COR-L47 (cell line): ENCODE data around the gene PNKP.
"Not testable (repeated sequence)": the region's sequence is repeated elsewhere in the genome, so short reads cannot be mapped to it uniquely, and the experiment has no call there.

Source experiments
- DNase-seq: peaks from one replicate; lab custom pipeline; 2025; lab: John Stamatoyannopoulos, UW

The PNKP gene

GRCh38 chr19:49823472-49823871, 43.9 kb downstream of the PNKP start:
- DNase-seq: no peak

- DNase-seq: no peak
Observed at GRCh38 chr19:49820125-49820524, 47.3 kb downstream of the PNKP start.

- DNase-seq: not testable (repeated sequence)
Observed at GRCh38 chr19:49819452-49820115, 47.8 kb downstream of the PNKP start.

- no peak for DNase-seq
Observed at GRCh38 chr19:49818649-49819370, 48.6 kb downstream of the PNKP start.

- DNase-seq: peak; percentile 73
Observed at GRCh38 chr19:49817964-49818648, 49.3 kb downstream of the PNKP start, which contains the start of gene MED25. MED25 (plus strand) TSS chr19:49818289; CDS start chr19:49818342, 53 bp downstream.

- no peak for DNase-seq
Observed at GRCh38 chr19:49816590-49816989, 50.8 kb downstream of the PNKP start.

- DNase-seq: no peak
Observed at GRCh38 chr19:49814010-49814409, 53.4 kb downstream of the PNKP start.

- peak; percentile 98 for DNase-seq
Observed at GRCh38 chr19:49812997-49813861, 54.1 kb downstream of the PNKP start, which contains the start of gene FUZ. FUZ (minus strand) TSS chr19:49813292; CDS start chr19:49813106, 186 bp downstream.

- DNase-seq: no peak
Observed at GRCh38 chr19:49812452-49812996, 54.9 kb downstream of the PNKP start.

GRCh38 chr19:49811328-49811727, 56.0 kb downstream of the PNKP start:
- no peak for DNase-seq
